ENCODE results near the gene DUOX1.

GRCh38 chr15:45130291-45131000 is 652 bp downstream of the DUOX1 start:
- no peak for TF ChIP-seq CTCF (IDR thresholded peaks at IDR 0.05; ENCODE audit: insufficient read depth, low read length)
- no peak for TF ChIP-seq POLR2AphosphoS5 (IDR thresholded peaks at IDR 0.05; ENCODE audit: low read depth)
- no peak for TF ChIP-seq SPI1 (IDR thresholded peaks at IDR 0.05; ENCODE audit: borderline replicate concordance, low read depth)
